Skeletal muscle tissue (tissue), 4 donors: Measurements from ENCODE around the gene TMEM235. TPM values are rescaled to one million over a fixed set of nuclear protein-coding genes. Genes with fewer than 3 reads are reported as not detected.

ENCODE experiments used
- H3K27ac ChIP-seq: one replicate; pipeline ENCODE4 v1.7.0; 2013; ENCODE audit warnings: mild to moderate bottlenecking, low read depth, low read length, inconsistent platforms
- H3K27me3 ChIP-seq, 3 donors: one replicate each; pipeline ENCODE4 v1.7.0; 2013; ENCODE audit warnings: low read length in 3 of 3; ENCODE audit not compliant: control insufficient read depth in 3 of 3, insufficient read depth in 3 of 3
- H3K36me3 ChIP-seq, 3 donors: one replicate each; pipeline ENCODE4 v1.7.0; 2013; ENCODE audit warnings: low read length in 3 of 3; ENCODE audit not compliant: control insufficient read depth in 3 of 3, insufficient read depth in 3 of 3
- H3K4me1 ChIP-seq, 3 donors: one replicate each; pipeline ENCODE4 v1.7.0; 2013; ENCODE audit warnings: low read length in 3 of 3, mild to moderate bottlenecking in 3 of 3; ENCODE audit not compliant: control insufficient read depth in 3 of 3, insufficient read depth in 3 of 3
- H3K4me3 ChIP-seq, 3 donors: one replicate each; pipeline ENCODE4 v1.7.0; 2013; ENCODE audit warnings: low read length in 3 of 3
- H3K9ac ChIP-seq, 3 donors: one replicate each; pipeline ENCODE4 v1.7.0; 2013; ENCODE audit warnings: low read length in 3 of 3, mild to moderate bottlenecking in 3 of 3, moderate library complexity in 2 of 3, low read depth in 1 of 3
- H3K9me3 ChIP-seq, 3 donors: one replicate each; pipeline ENCODE4 v1.7.0; 2013; ENCODE audit warnings: low read length in 3 of 3; ENCODE audit not compliant: control insufficient read depth in 3 of 3
- total RNA-seq: library from RNA; depleted of rRNA; stranded (reverse); fragments of >200 nt; gene quantifications from one replicate; pipeline ENCODE4 v1.2.3, GENCODE V29; 2014
- donor health status: Osteomylitis.

Gene TMEM235
- total RNA-seq, 1 donor from 2014 or later = not detected

- no peaks in the 10 kb centered on the region for H3K9me3 ChIP-seq
- H3K27me3 ChIP-seq = peaks cover 0 to 6% (median 3%) of the 10 kb centered on the region in 3 donors
- peak overlapping the region; percentile 84 for H3K27ac ChIP-seq
- peak overlapping the region; percentile 77 to 94 (median 91) for H3K4me3 ChIP-seq
- H3K4me1 ChIP-seq = peaks cover 21 to 32% (median 22%) of the 10 kb centered on the region in 3 donors
- H3K36me3 ChIP-seq = no peaks in the 10 kb centered on the region
- peak overlapping the region; percentile 92 to 97 (median 93) for H3K9ac ChIP-seq
These were observed 22.7 kb downstream of the TMEM235 start for GRCh38 chr17:78253946-78254672.

DNA sequence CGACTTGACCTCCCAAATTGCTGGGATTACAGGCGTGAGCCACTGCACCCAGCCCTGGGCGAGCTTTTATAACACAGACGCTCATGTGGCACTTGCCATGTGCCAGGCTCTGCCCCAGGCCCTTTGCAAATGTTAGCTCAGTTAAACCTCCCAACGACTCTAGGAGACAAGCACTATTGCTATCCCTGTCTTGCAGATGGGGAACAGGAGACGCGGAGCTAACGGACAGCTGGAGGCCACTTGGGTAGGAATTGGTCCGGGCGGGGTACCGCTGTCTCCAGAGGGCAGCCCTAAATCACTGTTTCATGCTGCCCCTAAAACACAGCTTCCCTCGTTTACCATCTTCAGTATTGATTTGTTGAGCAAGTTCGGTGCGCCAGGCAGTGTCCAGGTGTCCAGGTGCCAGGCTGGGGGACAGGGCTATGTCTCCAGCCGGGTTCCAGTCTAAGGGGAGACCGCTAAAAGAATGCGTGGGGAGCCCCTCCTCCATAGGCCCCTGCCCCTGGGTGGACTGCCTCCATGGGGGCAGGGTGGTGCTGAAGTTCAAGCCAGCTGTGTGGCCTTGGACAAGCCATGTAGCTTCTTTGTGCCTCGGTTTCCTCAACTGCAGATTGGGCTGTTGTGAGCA is 23.7 kb downstream of the TMEM235 start:
- H3K4me1 ChIP-seq = peaks cover 21 to 32% (median 22%) of the 10 kb centered on the region in 3 donors
- H3K27me3 ChIP-seq = peaks cover 0 to 6% (median under 1%) of the 10 kb centered on the region in 3 donors
- no peaks in the 10 kb centered on the region for H3K9me3 ChIP-seq
- no peak overlapping the region for H3K4me3 ChIP-seq
- no peak overlapping the region for H3K9ac ChIP-seq
- no peaks in the 10 kb centered on the region for H3K36me3 ChIP-seq
- no peak overlapping the region for H3K27ac ChIP-seq

- Histone ChIP-seq H3K9ac (no peak overlapping the region), H3K27ac (no peak overlapping the region), H3K4me3 (no peak overlapping the region), H3K9me3 (no peaks in the 10 kb centered on the region), H3K36me3 (no peaks in the 10 kb centered on the region), H3K27me3 (peaks cover 0 to 6% (median 0%) of the 10 kb centered on the region in 3 donors), H3K4me1 (peaks cover 16 to 22% (median 16%) of the 10 kb centered on the region in 3 donors)
These were observed 24.7 kb downstream of the TMEM235 start for GRCh38 chr17:78255953-78256706.

DNA sequence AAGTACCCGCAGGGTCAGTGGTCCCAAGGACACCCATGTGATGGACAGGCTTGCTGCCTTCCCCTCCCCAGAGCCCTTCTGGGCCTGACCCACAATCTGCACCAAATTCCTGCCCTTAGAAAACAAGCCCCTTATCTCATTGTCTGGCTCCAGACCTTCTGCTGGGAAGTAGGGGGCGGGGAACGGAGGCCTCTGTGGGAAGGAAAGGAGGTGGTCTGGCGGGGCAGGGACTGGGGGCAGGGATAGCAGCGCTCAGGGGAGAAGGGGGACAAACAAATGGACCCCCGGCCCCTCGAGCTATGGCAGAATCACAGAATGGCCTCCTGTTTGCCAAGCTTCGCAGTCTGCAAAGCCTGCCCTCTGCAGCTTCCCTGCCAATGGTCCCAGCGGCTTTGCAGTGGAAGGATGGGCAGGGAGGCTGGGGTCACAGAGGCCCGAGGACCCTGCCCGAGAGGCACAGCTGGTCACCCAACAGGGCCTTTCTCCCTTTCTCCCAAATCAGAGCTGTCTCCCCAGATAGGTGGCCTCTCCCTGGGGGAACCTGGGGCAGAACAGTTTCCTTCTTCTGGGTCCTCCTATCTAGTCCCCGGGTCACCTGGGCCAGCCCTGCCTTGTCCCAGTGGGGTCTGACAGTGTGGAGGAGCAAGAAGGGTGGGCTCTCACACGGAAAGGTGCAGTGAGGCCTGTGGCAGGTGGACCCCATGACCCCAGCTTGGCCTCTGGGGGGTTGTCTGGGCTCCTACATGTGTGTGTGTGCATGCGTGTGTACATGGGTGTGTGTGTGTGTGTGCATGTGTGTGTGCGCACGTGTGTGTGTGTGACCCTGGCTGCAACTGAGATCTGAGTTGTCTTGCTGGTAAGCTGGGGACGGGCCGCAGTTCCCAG is 25.5 kb downstream of the TMEM235 start:
- H3K4me1 ChIP-seq = peaks cover 12 to 17% (median 13%) of the 10 kb centered on the region in 3 donors
- no peak overlapping the region for H3K4me3 ChIP-seq
- peaks cover 0 to 6% (median 0%) of the 10 kb centered on the region in 3 donors for H3K27me3 ChIP-seq
- H3K9me3 ChIP-seq = no peaks in the 10 kb centered on the region
- no peak overlapping the region for H3K27ac ChIP-seq
- H3K36me3 ChIP-seq = no peaks in the 10 kb centered on the region
- H3K9ac ChIP-seq = no peak overlapping the region

DNA sequence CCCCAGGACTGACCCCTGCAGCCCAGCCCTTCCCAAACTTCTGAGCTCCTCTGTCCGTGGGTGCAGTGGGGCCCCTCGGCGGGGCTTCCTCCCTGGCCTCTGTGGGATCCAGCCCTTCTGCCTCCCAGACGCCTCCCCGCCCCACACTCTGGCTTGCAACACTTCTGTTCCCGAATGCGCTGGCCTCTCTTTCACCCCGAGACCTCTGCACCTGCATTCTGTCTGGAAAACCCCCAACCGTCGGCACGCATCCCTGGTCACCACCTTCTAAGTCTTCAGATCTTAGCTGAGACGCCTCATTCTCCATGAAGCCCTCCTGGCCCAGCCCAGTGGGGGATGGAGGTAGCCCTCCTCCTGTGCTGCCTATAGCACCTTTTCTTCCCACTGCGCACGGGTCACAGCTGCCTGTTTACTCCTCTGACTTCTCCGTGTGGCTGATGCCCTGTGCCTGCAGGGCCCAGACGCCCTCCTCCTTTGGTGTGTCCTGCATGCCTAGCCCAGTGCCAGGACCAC is 26.4 kb downstream of the TMEM235 start:
- H3K27me3 ChIP-seq = peaks cover 0 to 6% (median 0%) of the 10 kb centered on the region in 3 donors
- peak overlapping the region; percentile 68 for H3K27ac ChIP-seq

DNA sequence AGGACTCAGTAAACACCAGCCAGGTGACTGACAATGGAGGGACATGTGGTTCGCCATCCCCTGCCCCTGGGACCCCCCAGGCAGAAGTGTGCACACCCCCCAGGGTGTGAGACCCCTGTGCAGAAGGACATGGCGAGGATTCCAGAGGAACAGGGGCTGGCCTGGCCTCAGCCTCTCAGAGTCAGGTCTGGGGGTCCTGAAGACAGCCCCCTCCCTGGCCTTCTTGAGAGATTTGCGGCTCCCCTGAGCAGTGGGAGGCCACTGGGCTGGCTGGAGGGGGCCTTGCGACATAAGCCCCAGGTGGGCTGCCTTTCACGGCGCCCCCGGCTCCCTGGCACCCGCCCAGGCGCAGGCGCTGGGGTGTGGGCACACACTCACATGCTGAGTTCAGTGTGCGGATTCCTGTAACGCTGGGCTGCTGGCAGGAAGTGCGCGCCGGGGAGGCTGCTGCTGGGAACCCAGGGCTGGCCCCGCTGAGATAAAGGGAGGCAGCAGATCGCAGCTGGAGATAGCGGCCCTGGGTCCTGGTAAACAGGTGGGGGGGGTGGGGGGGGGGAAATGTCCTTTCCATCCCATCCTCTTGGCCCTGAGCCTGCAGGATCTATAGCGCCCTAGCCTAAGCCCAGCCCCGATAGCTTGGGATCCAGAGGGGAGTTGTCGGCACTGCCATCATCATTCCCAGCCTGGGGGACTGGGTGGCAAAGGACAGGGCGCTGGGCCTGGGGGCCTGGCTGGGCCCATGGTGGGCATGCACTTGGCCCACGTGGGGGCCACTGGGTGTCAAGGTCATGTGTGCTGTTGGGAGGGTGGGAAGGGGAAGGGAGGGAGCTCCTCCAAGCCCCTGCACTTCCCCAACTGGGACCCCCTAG is 27.1 kb downstream of the TMEM235 start:
- peak overlapping the region; percentile 68 for H3K27ac ChIP-seq
- H3K4me1 ChIP-seq = peaks cover 16 to 17% (median 16%) of the 10 kb centered on the region in 3 donors
- H3K27me3 ChIP-seq = peaks cover 0 to 6% (median 0%) of the 10 kb centered on the region in 3 donors

More for the DNA sequence above, 26.4 kb downstream of the TMEM235 start:
- Histone ChIP-seq H3K36me3 (no peaks in the 10 kb centered on the region), H3K4me3 (no peak overlapping the region), H3K9ac (peak overlapping the region in 1 of 3 donors; percentile 23), H3K9me3 (no peaks in the 10 kb centered on the region), H3K4me1 (peaks cover 13 to 15% (median 13%) of the 10 kb centered on the region in 3 donors)

GRCh38 chr17:78259192-78259554 is 27.7 kb downstream of the TMEM235 start:
- H3K9ac ChIP-seq = no peak overlapping the region
- H3K27me3 ChIP-seq = peaks cover 0 to 6% (median 0%) of the 10 kb centered on the region in 3 donors
- H3K4me3 ChIP-seq = no peak overlapping the region
- H3K4me1 ChIP-seq = peaks cover 11 to 16% (median 14%) of the 10 kb centered on the region in 3 donors
- no peaks in the 10 kb centered on the region for H3K9me3 ChIP-seq
- no peak overlapping the region for H3K27ac ChIP-seq
- no peaks in the 10 kb centered on the region for H3K36me3 ChIP-seq

More for the DNA sequence above, 27.1 kb downstream of the TMEM235 start:
- no peak overlapping the region for H3K4me3 ChIP-seq
- no peaks in the 10 kb centered on the region for H3K36me3 ChIP-seq
- H3K9ac ChIP-seq = peak overlapping the region in 1 of 3 donors; percentile 23
- no peaks in the 10 kb centered on the region for H3K9me3 ChIP-seq

DNA sequence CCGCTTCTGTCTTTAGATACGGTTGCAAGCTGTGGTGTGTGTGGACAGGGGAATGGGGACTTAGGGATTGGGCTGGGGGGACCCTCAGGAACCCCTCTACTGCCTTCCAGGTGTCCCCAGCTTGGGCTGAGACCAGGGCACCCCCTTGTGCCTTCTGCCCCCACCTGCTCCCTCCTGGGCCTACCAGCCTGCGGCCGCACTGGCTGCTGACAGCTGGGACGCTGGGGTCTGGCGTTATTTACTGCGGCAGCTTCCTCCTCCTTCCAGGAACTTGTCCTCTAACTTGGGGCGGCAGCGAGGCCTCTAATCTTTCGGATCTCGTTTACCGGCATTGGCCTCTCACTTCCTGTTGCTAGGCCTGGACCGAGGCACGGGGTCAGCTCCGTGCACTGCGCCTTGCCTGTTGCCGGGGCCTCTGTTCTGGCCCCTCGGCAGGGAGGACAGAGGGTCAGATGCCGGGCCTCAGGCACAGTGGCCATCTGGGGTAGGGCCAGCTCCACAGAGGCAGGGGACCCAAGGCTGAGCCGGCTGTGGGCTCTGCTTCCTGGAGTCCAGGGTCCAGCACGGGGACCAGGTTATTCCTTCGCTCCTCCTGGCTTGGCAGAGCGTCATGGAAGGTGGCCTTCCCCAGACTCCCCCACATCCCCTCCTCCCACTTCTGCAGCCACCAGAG is 31.8 kb downstream of the TMEM235 start:
- H3K4me1 ChIP-seq = peaks cover 17 to 26% (median 21%) of the 10 kb centered on the region in 3 donors
- H3K9ac ChIP-seq = peak overlapping the region in 2 of 3 donors; percentile 30 to 45
- H3K27me3 ChIP-seq = peaks cover 0 to 3% (median 0%) of the 10 kb centered on the region in 3 donors
- no peak overlapping the region for H3K4me3 ChIP-seq
- peak overlapping the region; percentile 36 for H3K27ac ChIP-seq
- no peaks in the 10 kb centered on the region for H3K9me3 ChIP-seq
- H3K36me3 ChIP-seq = no peaks in the 10 kb centered on the region
